IMR-90 (cell line): ENCODE measurements around the gene IL1A. TPM values are rescaled to one million over a fixed set of nuclear protein-coding genes. Genes with fewer than 3 reads are reported as not detected.
A peak's percentile ranks its signal among the peaks of the same experiment; 100 is the strongest.

Experiments used
- ATAC-seq: fragments of 200-7000 bp; cut with Tn5 transposase; 2 replicates; pipeline ENCODE4 v1.9.1; 2020; ENCODE audit warnings: low read depth, mild to moderate bottlenecking, moderate library complexity
- BruUV-seq: library from RNA; stranded (reverse); fragments of 400-500 nt; replicated peaks from 2 replicates; lab custom pipeline; 2021; lab: Mats Ljungman, UMichigan
- CTCF ChIA-PET: fragments of 300-600 bp; formaldehyde crosslinking; extraction: SDS; loops from one replicate; lab custom pipeline; 2021; ENCODE audit warnings: antibody characterized with exemption; lab: Yijun Ruan, JAX
- POLR2A ChIA-PET: fragments of 300-600 bp; sonication (Branson Sonifier 250); formaldehyde crosslinking; loops from one replicate; lab custom pipeline; 2022; ENCODE audit warnings: antibody characterized with exemption; ENCODE audit not compliant: unreplicated experiment; lab: Charles Lee
- DNase-seq: peaks from one replicate; pipeline ENCODE4 v3.0.0; 2013
- H2AFZ ChIP-seq: replicated peaks from 2 replicates; pipeline ENCODE3; 2013; ENCODE audit warnings: low read length, mild to moderate bottlenecking; ENCODE audit not compliant: poor library complexity
- H2AK5ac ChIP-seq: 2 replicates; pipeline ENCODE4 v1.6.1; 2013; ENCODE audit warnings: low read depth, low read length, inconsistent platforms
- H2AK9ac ChIP-seq: replicated peaks from 2 replicates; pipeline ENCODE3; 2013; ENCODE audit warnings: mild to moderate bottlenecking, low read depth, low read length, moderate library complexity; ENCODE audit not compliant: poor library complexity
- H2BK120ac ChIP-seq: 2 replicates; pipeline ENCODE4 v1.6.1; 2013; ENCODE audit warnings: low read depth, low read length, inconsistent platforms
- H2BK15ac ChIP-seq: 3 replicates; pipeline ENCODE4 v1.6.1; 2013; ENCODE audit warnings: low read depth, low read length, inconsistent platforms
- H2BK20ac ChIP-seq: 2 replicates; pipeline ENCODE4 v1.6.1; 2013; ENCODE audit warnings: low read depth, mild to moderate bottlenecking, inconsistent platforms, low read length, moderate library complexity
- H2BK5ac ChIP-seq: 2 replicates; pipeline ENCODE4 v1.6.1; 2013; ENCODE audit warnings: mild to moderate bottlenecking, low read depth, low read length, inconsistent platforms; ENCODE audit not compliant: poor library complexity, severe bottlenecking
- H3K14ac ChIP-seq: replicated peaks from 2 replicates; pipeline ENCODE4 v1.6.1; 2013; ENCODE audit warnings: low read depth, low read length, inconsistent platforms
- H3K18ac ChIP-seq: 2 replicates; pipeline ENCODE4 v1.6.1; 2013; ENCODE audit warnings: low read depth, low read length, control low read depth
- H3K23ac ChIP-seq: 2 replicates; pipeline ENCODE4 v1.6.1; 2013; ENCODE audit warnings: low read depth, low read length, inconsistent platforms
- H3K27ac ChIP-seq: 2 replicates; pipeline ENCODE4 v1.5.1; 2013; ENCODE audit warnings: mild to moderate bottlenecking, control low read depth, low read length; ENCODE audit not compliant: insufficient read depth
- H3K27me3 ChIP-seq: 2 replicates; pipeline ENCODE4 v1.6.1; 2013; ENCODE audit warnings: low read length; ENCODE audit not compliant: control insufficient read depth, insufficient read depth
- H3K36me3 ChIP-seq: 2 replicates; pipeline ENCODE4 v1.6.1; 2013; ENCODE audit warnings: low read length, mixed read lengths; ENCODE audit not compliant: control insufficient read depth, insufficient read depth
- H3K4ac ChIP-seq: 2 replicates; pipeline ENCODE4 v1.6.1; 2013; ENCODE audit warnings: low read depth, low read length, inconsistent platforms
- H3K4me1 ChIP-seq: 2 replicates; pipeline ENCODE4 v1.6.1; 2013; ENCODE audit warnings: low read length, mixed read lengths; ENCODE audit not compliant: control insufficient read depth, insufficient read depth
- H3K4me2 ChIP-seq: 2 replicates; pipeline ENCODE4 v1.6.1; 2013; ENCODE audit warnings: low read depth, mild to moderate bottlenecking, control low read depth, low read length, moderate library complexity
- H3K4me3 ChIP-seq: 2 replicates; pipeline ENCODE4 v1.5.1; 2013; ENCODE audit warnings: low read depth, mild to moderate bottlenecking, control low read depth, low read length, moderate library complexity; ENCODE audit not compliant: insufficient read depth
- H3K56ac ChIP-seq: 2 replicates; pipeline ENCODE4 v1.6.1; 2013; ENCODE audit warnings: low read length, inconsistent platforms; ENCODE audit not compliant: insufficient read depth; ENCODE audit errors: extremely low read depth
- H3K79me1 ChIP-seq, 2 experiments: 2 replicates each; pipeline ENCODE4 v1.6.1; 2013; ENCODE audit warnings: low read length in 2 of 2, inconsistent platforms in 1 of 2, low read depth in 1 of 2
- H3K9ac ChIP-seq: 2 replicates; pipeline ENCODE4 v1.6.1; 2013; ENCODE audit warnings: low read depth, low read length, control low read depth
- H3K9me1 ChIP-seq: 2 replicates; pipeline ENCODE4 v1.6.1; 2013; ENCODE audit warnings: low read length, inconsistent platforms; ENCODE audit not compliant: insufficient read depth
- H3K9me3 ChIP-seq: 2 replicates; pipeline ENCODE4 v1.6.1; 2013; ENCODE audit warnings: low read length; ENCODE audit not compliant: control insufficient read depth, insufficient read depth
- H4K20me1 ChIP-seq: 2 replicates; pipeline ENCODE4 v1.6.1; 2013; ENCODE audit warnings: low read length, inconsistent platforms; ENCODE audit not compliant: insufficient read depth
- H4K5ac ChIP-seq: 2 replicates; pipeline ENCODE4 v1.6.1; 2013; ENCODE audit warnings: mild to moderate bottlenecking, low read depth, low read length, control low read depth
- H4K8ac ChIP-seq, 2 experiments: 2 replicates each; pipeline ENCODE4 v1.6.1; 2013; ENCODE audit warnings: low read depth in 2 of 2, low read length in 2 of 2, control low read depth in 1 of 2, inconsistent platforms in 1 of 2
- H4K91ac ChIP-seq: 2 replicates; pipeline ENCODE4 v1.6.1; 2013; ENCODE audit warnings: low read depth, low read length, inconsistent platforms; ENCODE audit not compliant: insufficient read depth
- BHLHE40 ChIP-seq: fragments of 150-350 bp; IDR thresholded peaks from 2 replicates; pipeline ENCODE4 v1.6.1; 2016; ENCODE audit warnings: mild to moderate bottlenecking, low read depth, low read length
- CEBPB ChIP-seq: IDR thresholded peaks from 2 replicates; pipeline ENCODE4 v1.6.1; 2012; ENCODE audit warnings: low read depth, low read length, improper control_type of control experiment
- CHD1 ChIP-seq: IDR thresholded peaks from 2 replicates; pipeline ENCODE4 v1.6.1; 2012; ENCODE audit warnings: low read depth, low read length, improper control_type of control experiment
- FOS ChIP-seq: fragments of 150-350 bp; IDR thresholded peaks from 2 replicates; pipeline ENCODE4 v1.6.1; 2016; ENCODE audit warnings: low read depth, low read length
- MAFK ChIP-seq: IDR thresholded peaks from 2 replicates; pipeline ENCODE4 v1.6.1; 2012; ENCODE audit warnings: low read depth, low read length, improper control_type of control experiment
- MAZ ChIP-seq: IDR thresholded peaks from 2 replicates; pipeline ENCODE4 v1.6.1; 2012; ENCODE audit warnings: low read depth, mild to moderate bottlenecking, low read length, improper control_type of control experiment, moderate library complexity, borderline replicate concordance
- MXI1 ChIP-seq: IDR thresholded peaks from 2 replicates; pipeline ENCODE4 v1.6.1; 2012; ENCODE audit warnings: low read depth, mild to moderate bottlenecking, low read length, moderate library complexity, borderline replicate concordance
- NFE2L2 ChIP-seq: fragments of 150-350 bp; IDR thresholded peaks from 2 replicates; pipeline ENCODE4 v1.6.1; 2016; ENCODE audit warnings: low read depth, mild to moderate bottlenecking, low read length
- POLR2A ChIP-seq: IDR thresholded peaks from 2 replicates; pipeline ENCODE4 v1.6.1; 2012; ENCODE audit warnings: mild to moderate bottlenecking, low read depth, low read length
- RCOR1 ChIP-seq: IDR thresholded peaks from 2 replicates; pipeline ENCODE4 v1.6.1; 2012; ENCODE audit warnings: mild to moderate bottlenecking, low read length, improper control_type of control experiment; ENCODE audit not compliant: insufficient replicate concordance
- RFX5 ChIP-seq: IDR thresholded peaks from 2 replicates; pipeline ENCODE4 v1.8.0; 2012; ENCODE audit warnings: low read depth, mild to moderate bottlenecking, low read length, moderate library complexity
- SMC3 ChIP-seq: fragments of 150-350 bp; IDR thresholded peaks from 2 replicates; pipeline ENCODE4 v1.6.1; 2016; ENCODE audit warnings: low read depth, mild to moderate bottlenecking, antibody characterized with exemption, low read length, moderate library complexity
- WGBS, 2 experiments: methylation state at CpG; one replicate each; pipeline versions ENCODE4 v1.1.5 to v1.1.7; 2013; ENCODE audit warnings: missing lambda C conversion rate in 2 of 2; ENCODE audit not compliant: insufficient read length in 1 of 2; ENCODE audit errors: extremely low coverage in 2 of 2; 5-methylcytosine and 5-hydroxymethylcytosine counted together
- dilution Hi-C: fragments of 300-500 bp; cut with HindIII; formaldehyde crosslinking; loops from one replicate; pipeline ENCODE4 v1.14.3; 2018; ENCODE audit warnings: low sequenced_read_pairs; ENCODE audit not compliant: unreplicated experiment
- in situ Hi-C: fragments of 300-500 bp; cut with MboI; formaldehyde crosslinking; loops from 3 replicates; pipeline ENCODE4 v1.14.3; 2019; ENCODE audit warnings: low sequenced_read_pairs, inconsistent platforms, mixed read lengths
- intact Hi-C: fragments of 100-400 bp; cut with micrococcal nuclease; formaldehyde crosslinking; loops from 2 replicates; pipeline ENCODE4 v1.10.0; 2022
- polyA plus RNA-seq, 3 experiments: library from polyadenylated mRNA; depleted of rRNA; stranded (reverse); fragments of >200 nt; gene quantifications; 2 replicates each; pipeline ENCODE4 v1.2.3, GENCODE V29; 2012; ENCODE audit warnings: low replicate concordance in 1 of 3
- total RNA-seq: library from RNA; depleted of rRNA; stranded (reverse); fragments of >200 nt; gene quantifications from 2 replicates; pipeline ENCODE4 v1.2.3, GENCODE V29; 2012
- TF ChIP-seq, protein P1 (sequence below): conservative IDR thresholded peaks from 2 replicates; pipeline ENCODE4 v1.5.1; 2012; ENCODE audit warnings: mild to moderate bottlenecking, low read depth, low read length, improper control_type of control experiment
- TF ChIP-seq, protein P2 (sequence below): fragments of 150-350 bp; IDR thresholded peaks from 2 replicates; pipeline ENCODE4 v1.6.1; 2016; ENCODE audit warnings: low read depth, mild to moderate bottlenecking, low read length, moderate library complexity, borderline replicate concordance

IL1A gene
- total and polyA plus RNA-seq, 2 of the 4 experiments (the other 2 are of a cell fraction) = 0.48 to 1.1 TPM

DNA sequence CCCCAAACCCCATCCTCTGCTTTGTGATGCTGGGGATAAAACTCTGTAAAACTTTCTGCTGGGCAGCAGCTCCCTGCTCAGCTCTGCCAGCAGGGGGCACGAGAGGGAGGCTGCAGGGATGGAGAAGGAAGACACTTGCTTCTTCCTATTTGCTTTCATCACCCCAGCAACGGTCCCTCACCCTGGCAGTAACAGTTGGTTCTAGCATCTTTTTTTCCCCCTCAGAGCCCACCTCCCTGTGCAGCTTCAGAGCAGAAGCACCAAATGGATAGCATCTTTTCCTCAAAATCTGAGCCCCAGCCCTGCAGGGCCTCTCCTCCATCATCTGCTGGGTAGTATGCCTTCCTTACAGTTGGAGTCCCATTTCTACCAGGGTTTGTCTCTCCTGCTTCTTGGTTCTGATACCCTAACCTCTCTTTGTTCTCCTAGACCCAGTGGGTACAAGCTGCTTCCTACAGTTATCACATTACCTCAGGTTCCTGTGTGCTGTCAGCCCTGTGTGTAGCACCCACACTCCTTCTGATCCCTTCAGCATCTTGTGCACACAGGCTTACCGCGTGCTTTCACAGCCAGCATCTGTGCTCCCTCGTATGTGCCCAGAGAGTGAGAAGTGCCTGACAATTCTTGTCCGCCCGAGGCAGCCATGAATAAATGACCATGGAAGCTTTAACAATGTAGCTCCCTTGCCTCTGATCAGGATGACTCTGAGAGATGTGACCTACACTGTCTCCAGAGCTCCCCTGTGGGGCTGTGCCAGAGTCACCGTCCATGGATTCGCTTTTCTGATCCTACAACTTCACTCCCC lies 34.3 kb downstream of the IL1A start:
- Histone ChIP-seq H2BK15ac (no peak overlapping the region; the same call in 2 of the 3 replicates), H3K4me2 (no peak overlapping the region), H3K9me3 (no peaks in the 10 kb centered on the region), H3K23ac (no peak overlapping the region), H3K56ac (no peak overlapping the region), H4K5ac (peak overlapping the region; percentile 11; the same call in 1 of the 2 replicates), H2AK9ac (no peak overlapping the region), H3K9me1 (peaks cover 6% of the 10 kb centered on the region), H3K18ac (peak overlapping the region; percentile 40; the same call in 1 of the 2 replicates), H3K9ac (no peak overlapping the region), H3K14ac (peak overlapping the region; percentile 5; the same call in 1 of the 2 replicates), H3K27me3 (no peaks in the 10 kb centered on the region), H2BK5ac (peak overlapping the region; percentile 19), H4K8ac (peak overlapping the region in 1 of 2 experiments; percentile 38; a peak in 3 of 4 replicates), H4K20me1 (no peaks in the 10 kb centered on the region), H4K91ac (peak overlapping the region; percentile 17; the same call in 1 of the 2 replicates), H2AK5ac (peak overlapping the region; percentile 12; the same call in 1 of the 2 replicates), H3K36me3 (0 out of 2 replicates have a peak, but pooled peaks cover 2% of the 10 kb centered on the region), H3K4me3 (no peak overlapping the region), H2BK120ac (peak overlapping the region; percentile 30), H3K79me1 (peaks cover 43 to 48% of the 10 kb centered on the region in 2 experiments), H3K27ac (no peak overlapping the region), H2AFZ (peak overlapping the region; percentile 87), H2BK20ac (no peak overlapping the region), H3K4ac (peak overlapping the region; percentile 14; the same call in 1 of the 2 replicates), H3K4me1 (peaks cover 9% of the 10 kb centered on the region)
- POLR2A ChIA-PET = no interaction called here
- 62% methylated on average over 4 of the region's 9 CpGs; no CpG with 5 or more reads in 1 of the 2 experiments for WGBS, 2 experiments
- dilution Hi-C loops = no loop called here
- BruUV-seq = no TSS peak
- DNase-seq (peak; percentile 77), ATAC-seq (peak; percentile 95)
- CTCF ChIA-PET = interaction anchor here (0.6 to 5.0 kb wide), 20 partner anchors 9 to 217 kb away, joined by 3 to 90 read pairs (median 4); no protein-coding TSS in a partner anchor
- in situ Hi-C loops = loop anchor here (5.0 to 10.0 kb wide), 2 partner anchors 125 to 197 kb away; no protein-coding TSS in a partner anchor
- intact Hi-C loops = loop anchor here (1.0 to 2.0 kb wide), 3 partner anchors 135 to 208 kb away; no protein-coding TSS in a partner anchor
- TF ChIP-seq RCOR1 = no peak
- no peak for TF ChIP-seq FOS
- TF ChIP-seq BHLHE40 = no peak
- no peak for TF ChIP-seq RFX5
- TF ChIP-seq SMC3 = peak; percentile 99
- no peak for TF ChIP-seq MAZ
- TF ChIP-seq POLR2A = no peak
- TF ChIP-seq CHD1 = no peak
- TF ChIP-seq, protein P1, sequence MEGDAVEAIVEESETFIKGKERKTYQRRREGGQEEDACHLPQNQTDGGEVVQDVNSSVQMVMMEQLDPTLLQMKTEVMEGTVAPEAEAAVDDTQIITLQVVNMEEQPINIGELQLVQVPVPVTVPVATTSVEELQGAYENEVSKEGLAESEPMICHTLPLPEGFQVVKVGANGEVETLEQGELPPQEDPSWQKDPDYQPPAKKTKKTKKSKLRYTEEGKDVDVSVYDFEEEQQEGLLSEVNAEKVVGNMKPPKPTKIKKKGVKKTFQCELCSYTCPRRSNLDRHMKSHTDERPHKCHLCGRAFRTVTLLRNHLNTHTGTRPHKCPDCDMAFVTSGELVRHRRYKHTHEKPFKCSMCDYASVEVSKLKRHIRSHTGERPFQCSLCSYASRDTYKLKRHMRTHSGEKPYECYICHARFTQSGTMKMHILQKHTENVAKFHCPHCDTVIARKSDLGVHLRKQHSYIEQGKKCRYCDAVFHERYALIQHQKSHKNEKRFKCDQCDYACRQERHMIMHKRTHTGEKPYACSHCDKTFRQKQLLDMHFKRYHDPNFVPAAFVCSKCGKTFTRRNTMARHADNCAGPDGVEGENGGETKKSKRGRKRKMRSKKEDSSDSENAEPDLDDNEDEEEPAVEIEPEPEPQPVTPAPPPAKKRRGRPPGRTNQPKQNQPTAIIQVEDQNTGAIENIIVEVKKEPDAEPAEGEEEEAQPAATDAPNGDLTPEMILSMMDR = peak; percentile 95
- no peak for TF ChIP-seq CEBPB
- TF ChIP-seq NFE2L2 = no peak
- TF ChIP-seq, protein P2, sequence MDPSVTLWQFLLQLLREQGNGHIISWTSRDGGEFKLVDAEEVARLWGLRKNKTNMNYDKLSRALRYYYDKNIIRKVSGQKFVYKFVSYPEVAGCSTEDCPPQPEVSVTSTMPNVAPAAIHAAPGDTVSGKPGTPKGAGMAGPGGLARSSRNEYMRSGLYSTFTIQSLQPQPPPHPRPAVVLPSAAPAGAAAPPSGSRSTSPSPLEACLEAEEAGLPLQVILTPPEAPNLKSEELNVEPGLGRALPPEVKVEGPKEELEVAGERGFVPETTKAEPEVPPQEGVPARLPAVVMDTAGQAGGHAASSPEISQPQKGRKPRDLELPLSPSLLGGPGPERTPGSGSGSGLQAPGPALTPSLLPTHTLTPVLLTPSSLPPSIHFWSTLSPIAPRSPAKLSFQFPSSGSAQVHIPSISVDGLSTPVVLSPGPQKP = no peak
- TF ChIP-seq MXI1 = no peak
- no peak for TF ChIP-seq MAFK
